HG03457 (cell line): ENCODE results near the gene NPTX1.

Experiments
- ATAC-seq: cut with Tn5 transposase; IDR thresholded peaks from one replicate; pipeline ENCODE4 v1.9.1; 2021; ENCODE audit warnings: moderate number of reproducible peaks; ENCODE audit not compliant: unreplicated experiment

The NPTX1 gene

DNA sequence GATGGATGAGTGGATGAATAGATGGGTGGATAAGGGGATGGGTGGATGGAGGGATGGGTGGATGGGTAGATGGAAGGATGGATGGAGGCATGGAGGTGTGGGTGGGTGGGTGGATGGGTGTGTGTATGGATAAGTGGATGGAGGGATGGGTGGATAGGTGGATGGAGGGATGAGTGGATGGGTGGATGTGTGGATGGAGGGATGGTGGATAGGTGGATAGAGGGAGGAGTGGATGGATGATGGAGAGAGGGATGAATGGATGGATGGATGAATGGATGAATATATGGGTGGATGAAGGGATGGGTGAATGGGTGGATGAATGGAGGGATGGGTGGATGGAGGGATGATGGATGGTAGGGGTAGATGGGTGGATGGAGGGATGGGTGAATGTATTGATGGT, 27.5 kb upstream of the NPTX1 start:
- ATAC-seq: no peak

DNA sequence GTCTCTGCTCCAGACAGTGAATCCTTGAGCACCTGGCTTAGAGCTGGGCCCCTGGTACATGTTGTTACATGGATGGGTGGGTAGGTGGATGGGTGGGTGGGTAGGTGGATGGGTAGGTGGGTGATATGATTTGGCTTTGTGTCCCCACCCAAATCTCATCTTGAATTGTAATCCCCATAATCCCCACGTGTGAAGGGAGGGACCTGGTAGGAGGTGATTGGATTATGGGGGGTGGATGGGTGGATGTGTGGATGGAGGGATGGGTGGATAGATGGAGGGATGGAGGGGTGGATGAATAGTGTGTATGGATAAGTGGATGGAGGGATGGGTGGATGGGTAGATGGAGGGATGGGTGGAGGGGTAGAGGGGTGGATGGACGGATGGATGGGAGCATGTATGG, 26.6 kb upstream of the NPTX1 start:
- no peak for ATAC-seq

DNA sequence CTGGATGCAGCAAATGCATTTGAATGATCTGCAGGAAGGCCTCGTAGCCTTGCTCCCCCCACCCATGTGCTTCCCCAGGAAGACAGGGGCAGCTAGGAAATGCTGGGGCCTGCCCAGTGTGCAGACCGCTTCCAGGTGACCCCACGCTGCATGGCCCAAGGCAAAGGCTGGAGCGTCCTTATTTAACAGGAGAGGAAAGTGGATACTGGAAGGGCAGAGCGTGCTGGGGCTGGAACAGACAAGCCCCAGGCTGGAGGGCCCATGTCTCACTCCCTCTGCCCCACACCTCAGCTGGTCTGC, 26.1 kb upstream of the NPTX1 start:
- ATAC-seq: no peak

DNA sequence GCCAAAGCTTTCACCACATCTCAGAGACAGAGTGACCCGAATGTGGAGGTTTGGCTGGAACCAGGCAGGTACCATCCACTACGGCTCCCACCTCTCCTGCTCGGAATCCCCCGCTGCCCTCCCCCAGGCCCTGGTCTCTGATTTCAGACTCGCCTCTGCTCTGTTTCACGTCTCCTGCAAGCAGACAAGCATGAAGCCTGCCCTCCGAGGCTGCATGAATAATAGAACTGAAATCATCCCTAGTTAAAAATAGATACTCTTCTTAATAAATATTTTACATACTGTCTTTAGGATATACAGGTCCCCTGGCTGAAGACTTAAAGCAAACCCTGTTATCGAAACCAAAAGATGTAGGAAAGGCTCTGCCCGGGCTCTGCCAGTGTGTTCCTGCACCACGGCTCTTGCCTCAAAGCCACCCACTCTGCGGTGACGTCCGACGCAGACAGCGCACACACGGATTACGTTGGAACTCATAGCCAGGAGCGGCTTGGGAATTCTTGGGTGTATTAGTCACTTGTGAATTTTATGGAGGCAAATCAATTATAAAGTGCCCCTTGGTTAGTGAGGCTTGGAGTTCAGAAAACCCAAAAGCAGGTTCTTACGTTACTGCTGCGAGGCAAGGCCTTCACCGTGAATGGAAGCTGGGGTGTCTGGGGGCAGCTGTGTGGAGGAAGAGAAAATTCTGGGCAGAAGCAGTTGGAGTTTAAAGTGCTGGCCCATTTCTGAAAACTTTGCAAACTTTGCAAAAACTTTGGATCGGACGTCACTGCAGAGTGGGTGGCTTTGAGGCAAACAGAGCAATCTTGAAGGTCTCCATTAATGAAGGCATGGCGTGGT, 25.6 kb upstream of the NPTX1 start:
- no peak for ATAC-seq

- ATAC-seq: no peak
Measured at GRCh38 chr17:80499961-80500665, 23.7 kb upstream of the NPTX1 start.

GRCh38 chr17:80499560-80499959, 23.2 kb upstream of the NPTX1 start:
- ATAC-seq: no peak

- ATAC-seq: no peak
Measured at GRCh38 chr17:80498920-80499410, 22.6 kb upstream of the NPTX1 start.

DNA sequence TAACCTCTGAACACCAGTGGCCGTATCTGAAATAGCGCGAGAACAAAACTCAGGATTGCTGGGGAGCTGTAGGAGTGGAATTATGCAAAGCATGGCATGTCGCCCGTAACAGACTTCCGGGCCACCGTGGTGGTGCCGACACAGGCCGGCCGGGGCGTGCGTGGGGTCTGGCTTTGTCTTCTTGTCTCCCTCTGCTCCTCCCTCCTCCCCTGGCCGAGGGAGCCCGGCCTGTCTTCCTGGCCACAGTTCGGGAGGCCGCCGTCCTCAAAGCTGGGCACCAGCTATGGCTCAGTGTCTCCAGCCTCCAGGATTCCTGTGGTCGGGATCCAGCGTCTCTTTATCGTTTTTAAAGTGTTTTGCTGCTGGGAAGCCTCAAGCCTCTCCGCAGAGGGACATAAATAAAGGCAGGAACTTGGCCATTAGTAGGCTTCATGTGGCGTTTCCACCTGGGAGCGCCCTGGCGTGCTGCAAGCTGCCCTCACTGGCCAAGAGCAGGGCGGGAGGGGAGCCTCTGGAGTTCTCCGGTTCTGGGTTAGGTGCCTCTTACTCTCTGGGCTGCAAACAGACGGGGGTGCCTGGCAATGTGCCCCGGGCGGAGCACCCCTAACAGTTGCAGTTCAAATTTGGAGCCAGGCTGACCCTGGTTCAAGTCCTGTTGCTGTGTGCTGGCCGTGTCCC, 22.0 kb upstream of the NPTX1 start:
- ATAC-seq: no peak

- ATAC-seq: no peak
Measured at GRCh38 chr17:80497726-80498241, 21.4 kb upstream of the NPTX1 start.

DNA sequence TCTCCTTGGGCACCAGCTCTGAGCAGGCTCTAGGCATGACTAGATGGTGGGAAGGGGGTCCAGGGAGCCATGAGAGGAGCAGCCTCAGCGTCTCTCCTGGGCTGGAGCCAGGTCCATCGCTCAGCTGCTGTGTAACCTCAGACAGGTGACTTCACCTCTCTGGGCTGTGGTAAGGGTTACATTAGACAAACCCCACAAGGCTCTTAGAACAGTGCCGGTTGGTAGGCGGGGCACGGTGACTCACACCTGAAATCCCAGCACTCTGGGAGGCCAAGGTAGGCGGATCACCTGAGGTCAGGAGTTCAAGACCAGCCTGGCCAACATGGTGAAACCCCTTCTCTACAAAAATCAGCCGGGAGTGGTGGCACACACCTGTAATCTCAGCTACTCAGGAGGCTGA, 18.1 kb upstream of the NPTX1 start:
- no peak for ATAC-seq

DNA sequence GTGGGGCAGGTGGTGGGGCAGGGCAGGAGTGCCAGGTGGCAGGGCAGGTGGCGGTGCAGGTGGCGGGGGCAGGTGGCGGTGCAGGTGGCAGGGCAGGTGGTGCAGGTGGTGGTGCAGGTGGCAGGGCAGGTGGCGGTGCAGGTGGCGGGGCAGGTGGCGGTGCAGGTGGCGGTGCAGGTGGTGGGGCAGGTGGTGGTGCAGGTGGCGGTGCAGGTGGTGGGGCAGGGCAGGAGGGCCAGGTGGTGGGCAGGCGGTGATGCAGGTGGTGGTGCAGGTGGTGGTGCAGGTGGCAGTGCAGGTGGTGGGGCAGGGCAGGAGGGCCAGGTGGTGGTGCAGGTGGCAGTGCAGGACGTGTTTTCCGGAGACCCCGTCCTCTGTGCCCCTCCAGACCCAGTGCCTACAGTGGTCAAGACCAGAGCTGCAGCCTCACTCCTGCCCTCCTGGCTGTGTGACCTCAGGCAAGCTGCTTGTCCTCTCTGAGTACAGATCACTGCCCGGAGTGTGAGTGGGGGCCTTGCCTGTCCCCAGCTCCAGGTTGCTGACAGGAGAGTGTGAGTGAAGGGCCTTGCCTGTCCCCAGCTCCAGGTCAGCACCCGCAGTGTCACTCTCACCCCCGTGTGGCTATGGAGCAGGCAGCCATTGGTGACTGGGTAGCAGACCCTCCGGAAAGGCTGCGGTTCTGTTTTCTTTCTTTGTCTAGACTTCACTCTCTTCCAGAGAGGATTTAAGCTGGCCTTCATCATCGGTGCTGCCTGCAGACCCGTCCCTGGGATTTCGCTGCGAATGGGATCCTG, 16.1 kb upstream of the NPTX1 start:
- no peak for ATAC-seq

GRCh38 chr17:80491478-80492342, 15.3 kb upstream of the NPTX1 start:
- no peak for ATAC-seq

DNA sequence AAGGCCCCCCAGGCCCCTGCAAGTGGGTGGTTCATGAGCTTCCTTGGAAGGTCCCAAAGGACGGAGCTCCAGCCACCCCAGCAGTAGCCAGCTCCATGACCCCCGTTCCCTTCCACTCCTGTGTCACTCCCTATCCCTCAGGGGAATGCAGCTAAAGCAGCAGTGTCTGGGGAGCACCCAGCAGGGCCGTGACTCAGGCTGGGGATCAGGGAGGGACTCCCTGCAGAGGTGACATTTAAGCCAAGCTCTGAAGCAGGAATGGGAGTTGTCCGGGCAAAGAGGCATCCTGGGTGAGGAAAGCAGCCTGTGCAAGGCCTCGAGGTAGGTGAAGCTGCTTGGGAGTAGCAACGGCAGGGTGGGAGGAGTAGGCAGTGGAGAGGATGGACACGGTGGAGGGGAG, 11.1 kb upstream of the NPTX1 start:
- no peak for ATAC-seq

DNA sequence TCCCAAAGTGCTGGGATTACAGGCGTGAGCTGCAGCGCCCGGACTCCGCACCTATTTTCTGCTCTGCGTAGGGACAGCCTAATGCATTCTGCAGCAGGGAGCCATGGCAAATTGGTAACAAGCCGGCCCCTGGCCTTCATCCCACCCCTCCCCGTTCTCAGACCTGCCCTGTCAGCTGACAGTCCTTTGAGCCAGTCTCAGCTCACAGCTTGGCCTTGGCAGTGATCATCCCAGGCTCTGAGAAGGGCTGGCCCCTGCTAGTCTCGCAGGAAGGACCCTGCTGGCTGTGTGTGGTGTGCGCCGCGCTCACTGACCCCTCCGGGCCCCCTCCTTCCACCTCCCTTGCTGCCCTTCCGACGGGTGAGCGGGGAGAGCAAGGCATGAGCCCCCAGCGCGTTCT, 10.3 kb upstream of the NPTX1 start:
- no peak for ATAC-seq

DNA sequence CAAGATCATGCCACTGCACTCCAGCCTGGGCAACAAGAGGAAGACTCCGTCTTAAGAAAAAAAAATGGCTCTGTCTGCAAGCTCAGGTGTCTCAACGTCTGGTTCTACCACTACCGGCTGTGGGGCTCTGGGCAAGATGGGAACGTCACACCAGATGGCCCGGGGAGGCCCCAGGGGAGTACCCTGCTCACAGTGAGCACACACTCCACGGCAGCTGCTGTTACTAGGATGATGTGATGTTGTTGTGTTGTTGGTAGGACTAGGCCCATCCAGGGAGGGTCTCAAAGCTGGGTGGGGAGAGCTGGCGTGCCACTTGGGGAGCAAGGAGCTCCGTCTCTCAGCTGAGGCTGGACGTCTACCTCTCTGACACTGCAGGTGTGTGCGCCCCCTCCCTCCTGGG, 9.4 kb upstream of the NPTX1 start:
- ATAC-seq: no peak

DNA sequence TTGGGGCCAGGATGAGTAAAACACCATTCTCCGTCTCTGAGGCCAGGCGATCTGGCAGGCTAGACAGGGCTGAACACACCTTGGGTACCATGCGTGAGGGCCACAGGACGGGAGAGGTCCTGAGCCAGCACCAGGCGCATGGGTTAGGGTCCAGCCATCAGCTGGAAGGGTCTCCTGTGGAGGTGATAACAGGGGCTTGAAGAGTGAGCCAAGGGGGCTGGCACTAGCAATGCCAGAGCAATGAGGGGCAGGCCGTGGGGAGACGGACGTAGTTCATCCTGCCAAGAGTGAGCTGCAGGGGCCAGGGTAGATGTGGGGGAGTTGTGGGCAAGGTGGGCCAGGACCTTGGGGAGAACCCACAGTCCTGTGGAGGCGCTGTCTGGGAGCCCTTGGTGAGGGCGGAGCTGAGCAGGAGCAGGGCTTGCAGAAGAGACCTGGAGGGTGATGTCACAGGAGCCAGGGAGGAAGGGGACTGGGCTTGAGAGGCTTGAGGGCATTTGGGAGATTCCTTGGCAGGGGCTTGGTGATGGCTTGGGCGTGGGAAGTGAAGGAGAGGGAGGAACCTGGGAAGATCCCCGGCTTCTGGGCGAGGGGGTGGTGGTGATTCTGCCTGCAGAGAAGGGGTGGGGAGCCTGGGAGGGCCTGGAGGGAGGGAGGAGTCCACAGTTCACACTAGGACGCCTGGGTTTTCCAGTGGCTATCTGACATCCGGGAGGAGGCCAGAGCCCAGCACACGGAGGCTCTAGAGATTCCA, 6.3 kb upstream of the NPTX1 start:
- no peak for ATAC-seq

- no peak for ATAC-seq
Measured at GRCh38 chr17:80482058-80482318, 5.6 kb upstream of the NPTX1 start.

DNA sequence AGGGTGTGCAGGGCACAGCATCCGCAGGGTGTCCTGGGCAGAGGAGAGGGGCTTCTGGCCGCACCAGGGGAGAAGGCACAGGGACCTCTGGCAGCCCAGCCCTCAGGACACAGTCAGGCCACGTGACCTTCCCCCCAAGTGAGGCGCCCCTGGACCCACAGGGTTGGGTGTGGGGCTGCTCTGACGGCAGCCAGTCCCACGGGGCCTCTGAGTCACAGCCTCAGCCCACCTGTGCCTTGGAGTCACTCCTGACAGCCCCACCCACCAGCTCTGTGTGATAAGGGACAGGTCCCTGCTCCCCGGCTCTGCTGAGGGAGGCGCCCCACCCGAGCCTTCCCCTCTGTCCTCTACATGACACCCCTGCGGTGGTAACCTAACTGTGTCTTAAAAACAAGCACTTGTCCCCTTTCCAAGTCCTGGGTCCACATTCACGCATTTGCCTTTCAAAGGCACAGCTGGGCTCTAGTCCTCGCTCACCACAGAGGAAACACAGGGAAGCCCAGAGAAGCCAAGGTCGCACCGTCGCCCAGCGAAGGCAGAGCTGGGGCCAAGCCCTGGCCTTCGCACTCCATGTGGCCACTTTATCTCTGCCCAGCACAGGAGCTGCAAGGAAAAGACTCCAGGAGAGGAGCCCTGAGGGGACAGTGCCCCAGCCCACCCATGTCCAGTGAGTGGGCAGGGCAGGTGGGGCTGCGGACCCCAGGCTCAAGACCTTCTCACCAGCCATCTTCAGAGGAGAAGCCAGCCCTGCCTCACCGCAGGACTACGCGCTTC, 5.1 kb upstream of the NPTX1 start:
- no peak for ATAC-seq

- ATAC-seq: no peak
Measured at GRCh38 chr17:80480248-80480647, 3.8 kb upstream of the NPTX1 start.
